IMR-90 (cell line): ENCODE measurements around the gene C9orf152. TPM values are rescaled to one million over a fixed set of nuclear protein-coding genes. Genes with fewer than 3 reads are reported as not detected.

ENCODE experiments used
- ATAC-seq: fragments of 200-7000 bp; cut with Tn5 transposase; 2 replicates; pipeline ENCODE4 v1.9.1; 2020; ENCODE audit warnings: low read depth, mild to moderate bottlenecking, moderate library complexity
- BruUV-seq: library from RNA; stranded (reverse); fragments of 400-500 nt; replicated peaks from 2 replicates; lab custom pipeline; 2021; lab: Mats Ljungman, UMichigan
- CTCF ChIA-PET: fragments of 300-600 bp; formaldehyde crosslinking; extraction: SDS; loops from one replicate; lab custom pipeline; 2021; ENCODE audit warnings: antibody characterized with exemption; lab: Yijun Ruan, JAX
- POLR2A ChIA-PET: fragments of 300-600 bp; sonication (Branson Sonifier 250); formaldehyde crosslinking; loops from one replicate; lab custom pipeline; 2022; ENCODE audit warnings: antibody characterized with exemption; ENCODE audit not compliant: unreplicated experiment; lab: Charles Lee
- DNase-seq: peaks from one replicate; pipeline ENCODE4 v3.0.0; 2013
- H2AFZ ChIP-seq: replicated peaks from 2 replicates; pipeline ENCODE3; 2013; ENCODE audit warnings: low read length, mild to moderate bottlenecking; ENCODE audit not compliant: poor library complexity
- H2AK5ac ChIP-seq: 2 replicates; pipeline ENCODE4 v1.6.1; 2013; ENCODE audit warnings: low read depth, low read length, inconsistent platforms
- H2AK9ac ChIP-seq: replicated peaks from 2 replicates; pipeline ENCODE3; 2013; ENCODE audit warnings: mild to moderate bottlenecking, low read depth, low read length, moderate library complexity; ENCODE audit not compliant: poor library complexity
- H2BK120ac ChIP-seq: 2 replicates; pipeline ENCODE4 v1.6.1; 2013; ENCODE audit warnings: low read depth, low read length, inconsistent platforms
- H2BK15ac ChIP-seq: 3 replicates; pipeline ENCODE4 v1.6.1; 2013; ENCODE audit warnings: low read depth, low read length, inconsistent platforms
- H2BK20ac ChIP-seq: 2 replicates; pipeline ENCODE4 v1.6.1; 2013; ENCODE audit warnings: low read depth, mild to moderate bottlenecking, inconsistent platforms, low read length, moderate library complexity
- H2BK5ac ChIP-seq: 2 replicates; pipeline ENCODE4 v1.6.1; 2013; ENCODE audit warnings: mild to moderate bottlenecking, low read depth, low read length, inconsistent platforms; ENCODE audit not compliant: poor library complexity, severe bottlenecking
- H3K14ac ChIP-seq: replicated peaks from 2 replicates; pipeline ENCODE4 v1.6.1; 2013; ENCODE audit warnings: low read depth, low read length, inconsistent platforms
- H3K18ac ChIP-seq: 2 replicates; pipeline ENCODE4 v1.6.1; 2013; ENCODE audit warnings: low read depth, low read length, control low read depth
- H3K23ac ChIP-seq: 2 replicates; pipeline ENCODE4 v1.6.1; 2013; ENCODE audit warnings: low read depth, low read length, inconsistent platforms
- H3K27ac ChIP-seq: 2 replicates; pipeline ENCODE4 v1.5.1; 2013; ENCODE audit warnings: mild to moderate bottlenecking, control low read depth, low read length; ENCODE audit not compliant: insufficient read depth
- H3K27me3 ChIP-seq: 2 replicates; pipeline ENCODE4 v1.6.1; 2013; ENCODE audit warnings: low read length; ENCODE audit not compliant: control insufficient read depth, insufficient read depth
- H3K36me3 ChIP-seq: 2 replicates; pipeline ENCODE4 v1.6.1; 2013; ENCODE audit warnings: low read length, mixed read lengths; ENCODE audit not compliant: control insufficient read depth, insufficient read depth
- H3K4ac ChIP-seq: 2 replicates; pipeline ENCODE4 v1.6.1; 2013; ENCODE audit warnings: low read depth, low read length, inconsistent platforms
- H3K4me1 ChIP-seq: 2 replicates; pipeline ENCODE4 v1.6.1; 2013; ENCODE audit warnings: low read length, mixed read lengths; ENCODE audit not compliant: control insufficient read depth, insufficient read depth
- H3K4me2 ChIP-seq: 2 replicates; pipeline ENCODE4 v1.6.1; 2013; ENCODE audit warnings: low read depth, mild to moderate bottlenecking, control low read depth, low read length, moderate library complexity
- H3K4me3 ChIP-seq: 2 replicates; pipeline ENCODE4 v1.5.1; 2013; ENCODE audit warnings: low read depth, mild to moderate bottlenecking, control low read depth, low read length, moderate library complexity; ENCODE audit not compliant: insufficient read depth
- H3K56ac ChIP-seq: 2 replicates; pipeline ENCODE4 v1.6.1; 2013; ENCODE audit warnings: low read length, inconsistent platforms; ENCODE audit not compliant: insufficient read depth; ENCODE audit errors: extremely low read depth
- H3K79me1 ChIP-seq, 2 experiments: 2 replicates each; pipeline ENCODE4 v1.6.1; 2013; ENCODE audit warnings: low read length in 2 of 2, inconsistent platforms in 1 of 2, low read depth in 1 of 2
- H3K9ac ChIP-seq: 2 replicates; pipeline ENCODE4 v1.6.1; 2013; ENCODE audit warnings: low read depth, low read length, control low read depth
- H3K9me1 ChIP-seq: 2 replicates; pipeline ENCODE4 v1.6.1; 2013; ENCODE audit warnings: low read length, inconsistent platforms; ENCODE audit not compliant: insufficient read depth
- H3K9me3 ChIP-seq: 2 replicates; pipeline ENCODE4 v1.6.1; 2013; ENCODE audit warnings: low read length; ENCODE audit not compliant: control insufficient read depth, insufficient read depth
- H4K20me1 ChIP-seq: 2 replicates; pipeline ENCODE4 v1.6.1; 2013; ENCODE audit warnings: low read length, inconsistent platforms; ENCODE audit not compliant: insufficient read depth
- H4K5ac ChIP-seq: 2 replicates; pipeline ENCODE4 v1.6.1; 2013; ENCODE audit warnings: mild to moderate bottlenecking, low read depth, low read length, control low read depth
- H4K8ac ChIP-seq, 2 experiments: 2 replicates each; pipeline ENCODE4 v1.6.1; 2013; ENCODE audit warnings: low read depth in 2 of 2, low read length in 2 of 2, control low read depth in 1 of 2, inconsistent platforms in 1 of 2
- H4K91ac ChIP-seq: 2 replicates; pipeline ENCODE4 v1.6.1; 2013; ENCODE audit warnings: low read depth, low read length, inconsistent platforms; ENCODE audit not compliant: insufficient read depth
- BHLHE40 ChIP-seq: fragments of 150-350 bp; IDR thresholded peaks from 2 replicates; pipeline ENCODE4 v1.6.1; 2016; ENCODE audit warnings: mild to moderate bottlenecking, low read depth, low read length
- CEBPB ChIP-seq: IDR thresholded peaks from 2 replicates; pipeline ENCODE4 v1.6.1; 2012; ENCODE audit warnings: low read depth, low read length, improper control_type of control experiment
- CHD1 ChIP-seq: IDR thresholded peaks from 2 replicates; pipeline ENCODE4 v1.6.1; 2012; ENCODE audit warnings: low read depth, low read length, improper control_type of control experiment
- FOS ChIP-seq: fragments of 150-350 bp; IDR thresholded peaks from 2 replicates; pipeline ENCODE4 v1.6.1; 2016; ENCODE audit warnings: low read depth, low read length
- MAFK ChIP-seq: IDR thresholded peaks from 2 replicates; pipeline ENCODE4 v1.6.1; 2012; ENCODE audit warnings: low read depth, low read length, improper control_type of control experiment
- MAZ ChIP-seq: IDR thresholded peaks from 2 replicates; pipeline ENCODE4 v1.6.1; 2012; ENCODE audit warnings: low read depth, mild to moderate bottlenecking, low read length, improper control_type of control experiment, moderate library complexity, borderline replicate concordance
- MXI1 ChIP-seq: IDR thresholded peaks from 2 replicates; pipeline ENCODE4 v1.6.1; 2012; ENCODE audit warnings: low read depth, mild to moderate bottlenecking, low read length, moderate library complexity, borderline replicate concordance
- NFE2L2 ChIP-seq: fragments of 150-350 bp; IDR thresholded peaks from 2 replicates; pipeline ENCODE4 v1.6.1; 2016; ENCODE audit warnings: low read depth, mild to moderate bottlenecking, low read length
- POLR2A ChIP-seq: IDR thresholded peaks from 2 replicates; pipeline ENCODE4 v1.6.1; 2012; ENCODE audit warnings: mild to moderate bottlenecking, low read depth, low read length
- RAD21 ChIP-seq: IDR thresholded peaks from 2 replicates; pipeline ENCODE4 v1.6.1; 2012; ENCODE audit warnings: low read length, improper control_type of control experiment
- RCOR1 ChIP-seq: IDR thresholded peaks from 2 replicates; pipeline ENCODE4 v1.6.1; 2012; ENCODE audit warnings: mild to moderate bottlenecking, low read length, improper control_type of control experiment; ENCODE audit not compliant: insufficient replicate concordance
- RFX5 ChIP-seq: IDR thresholded peaks from 2 replicates; pipeline ENCODE4 v1.8.0; 2012; ENCODE audit warnings: low read depth, mild to moderate bottlenecking, low read length, moderate library complexity
- SMC3 ChIP-seq: fragments of 150-350 bp; IDR thresholded peaks from 2 replicates; pipeline ENCODE4 v1.6.1; 2016; ENCODE audit warnings: low read depth, mild to moderate bottlenecking, antibody characterized with exemption, low read length, moderate library complexity
- WGBS, 2 experiments: methylation state at CpG; one replicate each; pipeline versions ENCODE4 v1.1.5 to v1.1.7; 2013; ENCODE audit warnings: missing lambda C conversion rate in 2 of 2; ENCODE audit not compliant: insufficient read length in 1 of 2; ENCODE audit errors: extremely low coverage in 2 of 2; 5-methylcytosine and 5-hydroxymethylcytosine counted together
- dilution Hi-C: fragments of 300-500 bp; cut with HindIII; formaldehyde crosslinking; loops from one replicate; pipeline ENCODE4 v1.14.3; 2018; ENCODE audit warnings: low sequenced_read_pairs; ENCODE audit not compliant: unreplicated experiment
- in situ Hi-C: fragments of 300-500 bp; cut with MboI; formaldehyde crosslinking; loops from 3 replicates; pipeline ENCODE4 v1.14.3; 2019; ENCODE audit warnings: low sequenced_read_pairs, inconsistent platforms, mixed read lengths
- intact Hi-C: fragments of 100-400 bp; cut with micrococcal nuclease; formaldehyde crosslinking; loops from 2 replicates; pipeline ENCODE4 v1.10.0; 2022
- polyA plus RNA-seq, 3 experiments: library from polyadenylated mRNA; depleted of rRNA; stranded (reverse); fragments of >200 nt; gene quantifications; 2 replicates each; pipeline ENCODE4 v1.2.3, GENCODE V29; 2012; ENCODE audit warnings: low replicate concordance in 1 of 3
- total RNA-seq: library from RNA; depleted of rRNA; stranded (reverse); fragments of >200 nt; gene quantifications from 2 replicates; pipeline ENCODE4 v1.2.3, GENCODE V29; 2012
- TF ChIP-seq, protein P1 (sequence below): fragments of 150-350 bp; IDR thresholded peaks from 2 replicates; pipeline ENCODE4 v1.6.1; 2016; ENCODE audit warnings: low read depth, mild to moderate bottlenecking, low read length, moderate library complexity, borderline replicate concordance
- TF ChIP-seq, protein P2 (sequence below): conservative IDR thresholded peaks from 2 replicates; pipeline ENCODE4 v1.5.1; 2012; ENCODE audit warnings: mild to moderate bottlenecking, low read depth, low read length, improper control_type of control experiment
- TF ChIP-seq, protein P3 (sequence below): fragments of 150-350 bp; IDR thresholded peaks from 2 replicates; pipeline ENCODE4 v1.6.1; 2017; ENCODE audit warnings: mild to moderate bottlenecking, antibody characterized with exemption, low read length, low read depth

The C9orf152 gene
- total and polyA plus RNA-seq, 2 of the 4 experiments (the other 2 are of a cell fraction) = not detected

DNA sequence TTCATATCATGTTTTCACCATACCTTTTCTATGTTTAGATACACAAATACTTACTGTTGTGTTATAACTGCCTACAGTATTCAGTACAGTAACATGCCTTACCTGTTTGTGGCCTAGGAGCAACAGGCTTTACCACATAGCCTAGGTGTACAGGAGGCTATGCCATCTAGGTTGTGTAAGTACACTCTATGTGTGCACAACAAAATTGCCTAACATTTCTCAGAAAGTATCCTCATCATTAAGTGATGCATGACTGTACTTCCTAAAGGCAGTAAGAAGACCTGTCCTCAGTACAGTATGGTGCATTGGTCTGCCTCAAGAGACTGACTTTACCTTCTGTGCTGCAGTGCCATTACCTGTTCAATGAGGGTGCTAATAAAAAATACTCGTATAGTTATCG lies 40.4 kb upstream of the C9orf152 start:
- intact Hi-C loops = no loop called here

More for the DNA sequence above, 40.4 kb upstream of the C9orf152 start:
- TF ChIP-seq RFX5 (no peak), CHD1 (no peak), CEBPB (no peak), FOS (no peak), MAZ (no peak), RCOR1 (no peak), MXI1 (no peak), POLR2A (no peak), RAD21 (no peak), SMC3 (no peak), MAFK (no peak), NFE2L2 (no peak), BHLHE40 (no peak)
- TF ChIP-seq, protein P1, sequence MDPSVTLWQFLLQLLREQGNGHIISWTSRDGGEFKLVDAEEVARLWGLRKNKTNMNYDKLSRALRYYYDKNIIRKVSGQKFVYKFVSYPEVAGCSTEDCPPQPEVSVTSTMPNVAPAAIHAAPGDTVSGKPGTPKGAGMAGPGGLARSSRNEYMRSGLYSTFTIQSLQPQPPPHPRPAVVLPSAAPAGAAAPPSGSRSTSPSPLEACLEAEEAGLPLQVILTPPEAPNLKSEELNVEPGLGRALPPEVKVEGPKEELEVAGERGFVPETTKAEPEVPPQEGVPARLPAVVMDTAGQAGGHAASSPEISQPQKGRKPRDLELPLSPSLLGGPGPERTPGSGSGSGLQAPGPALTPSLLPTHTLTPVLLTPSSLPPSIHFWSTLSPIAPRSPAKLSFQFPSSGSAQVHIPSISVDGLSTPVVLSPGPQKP = no peak
- TF ChIP-seq, protein P2, sequence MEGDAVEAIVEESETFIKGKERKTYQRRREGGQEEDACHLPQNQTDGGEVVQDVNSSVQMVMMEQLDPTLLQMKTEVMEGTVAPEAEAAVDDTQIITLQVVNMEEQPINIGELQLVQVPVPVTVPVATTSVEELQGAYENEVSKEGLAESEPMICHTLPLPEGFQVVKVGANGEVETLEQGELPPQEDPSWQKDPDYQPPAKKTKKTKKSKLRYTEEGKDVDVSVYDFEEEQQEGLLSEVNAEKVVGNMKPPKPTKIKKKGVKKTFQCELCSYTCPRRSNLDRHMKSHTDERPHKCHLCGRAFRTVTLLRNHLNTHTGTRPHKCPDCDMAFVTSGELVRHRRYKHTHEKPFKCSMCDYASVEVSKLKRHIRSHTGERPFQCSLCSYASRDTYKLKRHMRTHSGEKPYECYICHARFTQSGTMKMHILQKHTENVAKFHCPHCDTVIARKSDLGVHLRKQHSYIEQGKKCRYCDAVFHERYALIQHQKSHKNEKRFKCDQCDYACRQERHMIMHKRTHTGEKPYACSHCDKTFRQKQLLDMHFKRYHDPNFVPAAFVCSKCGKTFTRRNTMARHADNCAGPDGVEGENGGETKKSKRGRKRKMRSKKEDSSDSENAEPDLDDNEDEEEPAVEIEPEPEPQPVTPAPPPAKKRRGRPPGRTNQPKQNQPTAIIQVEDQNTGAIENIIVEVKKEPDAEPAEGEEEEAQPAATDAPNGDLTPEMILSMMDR = no peak
- TF ChIP-seq, protein P3, sequence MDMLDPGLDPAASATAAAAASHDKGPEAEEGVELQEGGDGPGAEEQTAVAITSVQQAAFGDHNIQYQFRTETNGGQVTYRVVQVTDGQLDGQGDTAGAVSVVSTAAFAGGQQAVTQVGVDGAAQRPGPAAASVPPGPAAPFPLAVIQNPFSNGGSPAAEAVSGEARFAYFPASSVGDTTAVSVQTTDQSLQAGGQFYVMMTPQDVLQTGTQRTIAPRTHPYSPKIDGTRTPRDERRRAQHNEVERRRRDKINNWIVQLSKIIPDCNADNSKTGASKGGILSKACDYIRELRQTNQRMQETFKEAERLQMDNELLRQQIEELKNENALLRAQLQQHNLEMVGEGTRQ = no peak
- H2AK5ac ChIP-seq = no peak overlapping the region
- H3K27me3 ChIP-seq = no peaks in the 10 kb centered on the region
- H3K23ac ChIP-seq = no peak overlapping the region
- H3K4ac ChIP-seq = no peak overlapping the region
- no peak overlapping the region for H4K5ac ChIP-seq
- no peak overlapping the region for H2BK20ac ChIP-seq
- no peak overlapping the region for H2BK120ac ChIP-seq
- no peak overlapping the region for H3K14ac ChIP-seq
- H2AFZ ChIP-seq = no peak overlapping the region
- H3K9me1 ChIP-seq = peaks cover 16% of the 10 kb centered on the region
- no TSS peak for BruUV-seq
- dilution Hi-C loops (no loop called here), in situ Hi-C loops (no loop called here)
- H3K9ac ChIP-seq = no peak overlapping the region
- H2AK9ac ChIP-seq = no peak overlapping the region
- no peak overlapping the region for H4K91ac ChIP-seq
- ATAC-seq = no peak
- ChIA-PET CTCF (no interaction called here), POLR2A (no interaction called here)
- WGBS, 2 experiments = 100% methylated on average over 2 of the region's 2 CpGs; no CpG with 5 or more reads in 1 of the 2 experiments
- no peaks in the 10 kb centered on the region; the same call in 1 of the 2 replicates for H3K4me1 ChIP-seq
- H3K56ac ChIP-seq = no peak overlapping the region
- no peak overlapping the region for H3K4me3 ChIP-seq
- no peak for DNase-seq
- no peak overlapping the region for H4K8ac ChIP-seq
- H3K79me1 ChIP-seq = peaks cover 30 to 66% of the 10 kb centered on the region in 2 experiments
- H3K4me2 ChIP-seq = no peak overlapping the region
- peaks cover 34% of the 10 kb centered on the region for H3K36me3 ChIP-seq
- no peaks in the 10 kb centered on the region for H3K9me3 ChIP-seq
- H2BK15ac ChIP-seq = no peak overlapping the region
- H2BK5ac ChIP-seq = no peak overlapping the region
- peaks cover 65% of the 10 kb centered on the region for H4K20me1 ChIP-seq
- H3K27ac ChIP-seq = no peak overlapping the region
- H3K18ac ChIP-seq = no peak overlapping the region
